D721Med (cell line): ENCODE measurements around the gene YPEL1.
"Not testable (repeated sequence)": the region's sequence is repeated elsewhere in the genome, so short reads cannot be mapped to it uniquely, and the experiment has no call there.

Experiments used
- DNase-seq: peaks from one replicate; pipeline ENCODE4 v3.0.0; 2011; ENCODE audit warnings: low spot score; ENCODE audit not compliant: insufficient read length
- FAIRE-seq: peaks from 2 replicates; lab custom pipeline; 2011; peaks lifted over from hg19 to GRCh38; lab: Jason Lieb, UNC
- CTCF ChIP-seq: IDR thresholded peaks from 2 replicates; pipeline ENCODE4 v1.5.1; 2012; ENCODE audit warnings: mild to moderate bottlenecking, control low read depth; ENCODE audit not compliant: insufficient read depth; ENCODE audit errors: missing control alignments

YPEL1 gene

GRCh38 chr22:21753374-21754111, 17.9 kb upstream of the YPEL1 start:
- no peak for TF ChIP-seq CTCF
- FAIRE-seq (no peak), DNase-seq (no peak)

DNA sequence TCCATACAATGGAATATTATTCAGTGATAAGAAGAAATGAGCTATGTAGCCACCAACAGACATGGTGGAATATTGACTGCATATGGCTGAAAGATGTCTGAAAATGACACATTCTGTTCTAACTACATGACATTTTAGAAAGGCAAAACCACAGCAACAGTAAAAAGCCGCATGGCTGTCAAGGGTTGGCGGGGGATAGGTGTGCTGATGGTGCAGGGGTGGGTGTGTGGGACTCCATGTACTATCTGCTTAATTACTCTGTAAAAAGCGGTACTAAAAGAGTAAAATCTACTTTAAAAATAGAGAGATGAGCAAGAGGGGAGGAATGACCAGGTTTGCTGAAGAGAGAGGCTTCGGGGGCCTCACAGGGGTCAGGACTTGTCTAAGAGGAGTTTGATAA, 16.7 kb upstream of the YPEL1 start:
- DNase-seq (no peak), FAIRE-seq (no peak)
- TF ChIP-seq CTCF: no peak

- DNase-seq (no peak), FAIRE-seq (no peak)
- TF ChIP-seq CTCF: no peak
Observed at GRCh38 chr22:21745948-21746347, 10.4 kb upstream of the YPEL1 start.

DNA sequence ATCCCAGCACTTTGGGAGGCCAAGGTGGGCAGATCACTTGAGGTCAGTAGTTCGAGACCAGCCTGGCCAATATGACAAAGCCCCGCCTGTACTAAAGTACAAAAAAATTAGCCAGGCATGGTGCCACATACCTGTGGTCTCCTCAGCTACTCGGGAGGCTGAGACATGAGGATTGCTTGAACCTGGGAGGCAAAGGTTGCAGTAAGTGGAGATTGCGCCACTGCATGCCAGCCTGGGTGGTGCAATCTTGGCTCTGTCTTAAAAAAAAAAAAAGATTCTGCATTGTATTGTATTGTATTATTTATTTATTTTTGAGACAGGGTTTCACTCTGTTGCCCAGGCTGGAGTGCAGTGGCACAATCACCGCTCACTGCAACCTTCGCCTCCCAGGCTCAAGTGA, 9.3 kb upstream of the YPEL1 start:
- not testable (repeated sequence) for DNase-seq

GRCh38 chr22:21741790-21742189, 6.2 kb upstream of the YPEL1 start:
- no peak for TF ChIP-seq CTCF
- FAIRE-seq (no peak), DNase-seq (no peak)

More for the DNA sequence above, 9.3 kb upstream of the YPEL1 start:
- FAIRE-seq: not testable (repeated sequence)

- DNase-seq (no peak), FAIRE-seq (no peak)
- TF ChIP-seq CTCF: no peak
Observed at GRCh38 chr22:21741059-21741458, 5.5 kb upstream of the YPEL1 start.

GRCh38 chr22:21739828-21740377, 4.3 kb upstream of the YPEL1 start:
- DNase-seq (no peak), FAIRE-seq (no peak)
- no peak for TF ChIP-seq CTCF

- FAIRE-seq: no peak
- DNase-seq: no peak
- no peak for TF ChIP-seq CTCF
Observed at GRCh38 chr22:21738966-21739365, 3.4 kb upstream of the YPEL1 start.
